Measurements from ENCODE around the gene PEAK1. TPM values are rescaled to one million over a fixed set of nuclear protein-coding genes. Genes with fewer than 3 reads are reported as not detected.
A peak's percentile ranks its signal among the peaks of the same experiment; 100 is the strongest.

PEAK1 gene
- total and polyA plus RNA-seq, 9 of the 15 experiments (the other 6 are each of a cell fraction or from before 2014, with no cell fraction given): 0.99 to 22.4 (median 10.8) TPM

GRCh38 chr15:77251662-77252061 lies 168.2 kb downstream of the PEAK1 start:
- FAIRE-seq (no peak), ATAC-seq (no peak; the same call in 2 of the 3 replicates), DNase-seq (ENCODE audit: extremely low read depth in 1 of 4, low spot score in 3 of 4) (peak in 3 of 4 experiments; percentile 26 to 51 (median 44))
- Histone ChIP-seq H4K20me1 (replicated peaks; ENCODE audit: control insufficient read depth, insufficient read depth, low read length) (no peaks in the 10 kb centered on the region), H3K9me3 (replicated peaks; ENCODE audit: control insufficient read depth, insufficient read depth, low read depth, low read length) (no peaks in the 10 kb centered on the region), H3K4me3 (no peak overlapping the region), H3K4me1 (replicated peaks in 1 of 2; ENCODE audit: control insufficient read depth in 2 of 2, insufficient read depth in 2 of 2, low read length in 2 of 2) (no peaks in the 10 kb centered on the region), H3K36me3 (ENCODE audit: control insufficient read depth, insufficient read depth, low read length) (peaks cover 12% of the 10 kb centered on the region; the same call in 1 of the 3 replicates), H3K27me3 (ENCODE audit: control insufficient read depth in 2 of 2, insufficient read depth in 2 of 2, low read length in 2 of 2) (no peaks in the 10 kb centered on the region), H3K4me2 (ENCODE audit: insufficient read depth, low read length) (no peak overlapping the region), H3K9ac (ENCODE audit: insufficient read depth in 1 of 2, low read depth in 2 of 2, low read length in 2 of 2) (no peak overlapping the region), H3K27ac (ENCODE audit: extremely low read depth, low read depth, low read length) (no peak overlapping the region), H2AFZ (ENCODE audit: low read depth, low read length) (no peak overlapping the region), H3K9me1 (ENCODE audit: control insufficient read depth, insufficient read depth, low read length) (no peaks in the 10 kb centered on the region), H3K79me2 (ENCODE audit: control insufficient read depth, insufficient read depth, low read length) (no peaks in the 10 kb centered on the region)
- no TSS peak for BruUV-seq (replicated peaks)
- ChIA-PET CTCF (ENCODE audit: low intra/inter-chr PET ratio) (no interaction called here), POLR2A (interaction anchor here (0.6 kb wide), 1 partner anchor 8 kb away, joined by 3 read pairs; no protein-coding TSS in a partner anchor)
- in situ Hi-C loops (cut with MboI) (no loop called here), intact Hi-C loops (cut with micrococcal nuclease) (no loop called here)
- WGBS (ENCODE audit: insufficient coverage, low coverage, missing lambda C conversion rate): 80% methylated on average over 2 of the region's 2 CpGs
- TF ChIP-seq, protein P1, sequence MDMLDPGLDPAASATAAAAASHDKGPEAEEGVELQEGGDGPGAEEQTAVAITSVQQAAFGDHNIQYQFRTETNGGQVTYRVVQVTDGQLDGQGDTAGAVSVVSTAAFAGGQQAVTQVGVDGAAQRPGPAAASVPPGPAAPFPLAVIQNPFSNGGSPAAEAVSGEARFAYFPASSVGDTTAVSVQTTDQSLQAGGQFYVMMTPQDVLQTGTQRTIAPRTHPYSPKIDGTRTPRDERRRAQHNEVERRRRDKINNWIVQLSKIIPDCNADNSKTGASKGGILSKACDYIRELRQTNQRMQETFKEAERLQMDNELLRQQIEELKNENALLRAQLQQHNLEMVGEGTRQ (CRISPR knock-in tag; IDR thresholded peaks at IDR 0.05): no peak
- TF ChIP-seq EGR1 (conservative IDR thresholded peaks at IDR 0.05): no peak
- no peak for TF ChIP-seq HNRNPLL (IDR thresholded peaks at IDR 0.05; ENCODE audit: low read depth, low read length, poor library complexity, severe bottlenecking)
- peak in 1 of 2 experiments; percentile 64; a peak in 2 of 4 replicates for TF ChIP-seq CSDE1 (IDR thresholded peaks at IDR 0.05)
- no peak for TF ChIP-seq PBX2 (CRISPR knock-in tag; IDR thresholded peaks at IDR 0.05; ENCODE audit: low read depth)
- TF ChIP-seq PBX2 (tag; conservative IDR thresholded peaks at IDR 0.05; ENCODE audit: low read depth): peak; percentile 36; the same call in 1 of the 2 replicates
- no peak for TF ChIP-seq USF1 (CRISPR knock-in tag; IDR thresholded peaks at IDR 0.05)
- TF ChIP-seq, protein P2, sequence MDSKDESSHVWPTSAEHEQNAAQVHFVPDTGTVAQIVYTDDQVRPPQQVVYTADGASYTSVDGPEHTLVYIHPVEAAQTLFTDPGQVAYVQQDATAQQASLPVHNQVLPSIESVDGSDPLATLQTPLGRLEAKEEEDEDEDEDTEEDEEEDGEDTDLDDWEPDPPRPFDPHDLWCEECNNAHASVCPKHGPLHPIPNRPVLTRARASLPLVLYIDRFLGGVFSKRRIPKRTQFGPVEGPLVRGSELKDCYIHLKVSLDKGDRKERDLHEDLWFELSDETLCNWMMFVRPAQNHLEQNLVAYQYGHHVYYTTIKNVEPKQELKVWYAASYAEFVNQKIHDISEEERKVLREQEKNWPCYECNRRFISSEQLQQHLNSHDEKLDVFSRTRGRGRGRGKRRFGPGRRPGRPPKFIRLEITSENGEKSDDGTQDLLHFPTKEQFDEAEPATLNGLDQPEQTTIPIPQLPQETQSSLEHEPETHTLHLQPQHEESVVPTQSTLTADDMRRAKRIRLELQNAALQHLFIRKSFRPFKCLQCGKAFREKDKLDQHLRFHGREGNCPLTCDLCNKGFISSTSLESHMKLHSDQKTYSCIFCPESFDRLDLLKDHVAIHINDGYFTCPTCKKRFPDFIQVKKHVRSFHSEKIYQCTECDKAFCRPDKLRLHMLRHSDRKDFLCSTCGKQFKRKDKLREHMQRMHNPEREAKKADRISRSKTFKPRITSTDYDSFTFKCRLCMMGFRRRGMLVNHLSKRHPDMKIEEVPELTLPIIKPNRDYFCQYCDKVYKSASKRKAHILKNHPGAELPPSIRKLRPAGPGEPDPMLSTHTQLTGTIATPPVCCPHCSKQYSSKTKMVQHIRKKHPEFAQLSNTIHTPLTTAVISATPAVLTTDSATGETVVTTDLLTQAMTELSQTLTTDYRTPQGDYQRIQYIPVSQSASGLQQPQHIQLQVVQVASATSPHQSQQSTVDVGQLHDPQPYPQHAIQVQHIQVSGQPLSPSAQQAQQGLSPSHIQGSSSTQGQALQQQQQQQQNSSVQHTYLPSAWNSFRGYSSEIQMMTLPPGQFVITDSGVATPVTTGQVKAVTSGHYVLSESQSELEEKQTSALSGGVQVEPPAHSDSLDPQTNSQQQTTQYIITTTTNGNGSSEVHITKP (IDR thresholded peaks at IDR 0.05; ENCODE audit: partially characterized antibody): no peak
- TF ChIP-seq JUNB (CRISPR knock-in tag; conservative IDR thresholded peaks at IDR 0.05): no peak
- TF ChIP-seq BRF1 (IDR thresholded peaks at IDR 0.05; ENCODE audit: borderline replicate concordance, extremely low read depth, insufficient read length): no peak

Measured in K562 (cell line).